ENCODE measurements around the gene ZDHHC9.

ZDHHC9 gene

DNA sequence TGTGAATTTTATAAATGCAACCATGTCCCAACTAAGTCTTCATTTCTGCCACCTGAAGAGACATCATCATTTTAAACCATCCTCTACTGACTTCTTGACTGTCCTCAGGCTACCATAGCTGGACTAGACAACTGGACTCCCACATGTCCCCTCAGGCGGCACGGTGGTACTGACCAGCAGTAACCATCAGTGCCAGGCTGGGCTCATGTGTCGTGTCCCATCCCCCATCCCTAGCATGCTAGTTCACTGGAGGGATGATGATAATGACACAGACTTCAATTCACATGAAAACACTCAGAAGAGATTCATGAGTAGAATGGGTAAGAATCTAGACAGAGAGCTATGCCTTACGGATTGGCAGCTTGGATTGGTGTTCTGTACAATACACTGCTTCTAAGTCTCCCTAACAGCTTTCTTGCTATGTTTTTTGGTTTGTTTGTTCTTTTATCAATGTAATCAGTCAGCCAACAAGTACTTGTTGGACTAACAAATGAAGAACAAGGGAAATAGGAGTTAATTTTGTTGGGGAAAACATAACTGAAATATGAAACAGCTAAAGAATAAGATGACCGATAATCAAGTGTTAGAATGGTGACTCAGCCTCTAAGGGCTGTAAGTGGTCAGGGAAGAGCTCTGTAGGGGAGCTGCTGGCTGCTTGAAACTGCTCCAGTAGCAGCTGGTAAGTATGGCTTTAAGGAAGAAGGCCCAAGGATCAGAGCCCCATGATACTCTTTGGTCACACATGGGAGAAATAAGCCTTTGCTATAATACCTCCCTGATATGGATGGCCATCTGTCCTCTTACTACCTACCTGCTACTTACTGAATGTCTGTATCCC, 10.3 kb downstream of the ZDHHC9 start:
- H2AFZ ChIP-seq (ENCODE audit: low read length) = no peak overlapping the region
- H3K9me2 ChIP-seq (replicated peaks; ENCODE audit: insufficient read depth, low read length) = no peaks in the 10 kb centered on the region
- H3K79me2 ChIP-seq (ENCODE audit: low read length) = no peaks in the 10 kb centered on the region
- no peaks in the 10 kb centered on the region for H3K27me3 ChIP-seq (replicated peaks; ENCODE audit: insufficient read depth, low read length)
- no peaks in the 10 kb centered on the region for H4K20me1 ChIP-seq (ENCODE audit: insufficient read depth, low read length)
- no peaks in the 10 kb centered on the region for H3K9me3 ChIP-seq (replicated peaks; ENCODE audit: insufficient read depth, low read length)
- no peaks in the 10 kb centered on the region for H3F3A ChIP-seq (ENCODE audit: insufficient read depth, low read length)
- H3K4me1 ChIP-seq (ENCODE audit: low read length) = no peaks in the 10 kb centered on the region
- no peak overlapping the region for H3K4me3 ChIP-seq (ENCODE audit: low read length)
- H3K4me2 ChIP-seq (ENCODE audit: low read depth, low read length) = no peak overlapping the region
- no peak for DNase-seq
- TF ChIP-seq EZH2phosphoT487 (IDR thresholded peaks at IDR 0.05; ENCODE audit: low read length) = no peak
- TF ChIP-seq, protein P1, sequence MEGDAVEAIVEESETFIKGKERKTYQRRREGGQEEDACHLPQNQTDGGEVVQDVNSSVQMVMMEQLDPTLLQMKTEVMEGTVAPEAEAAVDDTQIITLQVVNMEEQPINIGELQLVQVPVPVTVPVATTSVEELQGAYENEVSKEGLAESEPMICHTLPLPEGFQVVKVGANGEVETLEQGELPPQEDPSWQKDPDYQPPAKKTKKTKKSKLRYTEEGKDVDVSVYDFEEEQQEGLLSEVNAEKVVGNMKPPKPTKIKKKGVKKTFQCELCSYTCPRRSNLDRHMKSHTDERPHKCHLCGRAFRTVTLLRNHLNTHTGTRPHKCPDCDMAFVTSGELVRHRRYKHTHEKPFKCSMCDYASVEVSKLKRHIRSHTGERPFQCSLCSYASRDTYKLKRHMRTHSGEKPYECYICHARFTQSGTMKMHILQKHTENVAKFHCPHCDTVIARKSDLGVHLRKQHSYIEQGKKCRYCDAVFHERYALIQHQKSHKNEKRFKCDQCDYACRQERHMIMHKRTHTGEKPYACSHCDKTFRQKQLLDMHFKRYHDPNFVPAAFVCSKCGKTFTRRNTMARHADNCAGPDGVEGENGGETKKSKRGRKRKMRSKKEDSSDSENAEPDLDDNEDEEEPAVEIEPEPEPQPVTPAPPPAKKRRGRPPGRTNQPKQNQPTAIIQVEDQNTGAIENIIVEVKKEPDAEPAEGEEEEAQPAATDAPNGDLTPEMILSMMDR (IDR thresholded peaks at IDR 0.05; ENCODE audit: low read length) = no peak
- no peak for TF ChIP-seq EZH2 (optimal IDR thresholded peaks at IDR 0.05; ENCODE audit: low read depth, low read length)
- no peaks in the 10 kb centered on the region for H3K36me3 ChIP-seq (replicated peaks; ENCODE audit: insufficient read depth, low read length)
- H3K27ac ChIP-seq (ENCODE audit: low read length) = no peak overlapping the region
- H3K9ac ChIP-seq (ENCODE audit: low read length) = no peak overlapping the region

DNA sequence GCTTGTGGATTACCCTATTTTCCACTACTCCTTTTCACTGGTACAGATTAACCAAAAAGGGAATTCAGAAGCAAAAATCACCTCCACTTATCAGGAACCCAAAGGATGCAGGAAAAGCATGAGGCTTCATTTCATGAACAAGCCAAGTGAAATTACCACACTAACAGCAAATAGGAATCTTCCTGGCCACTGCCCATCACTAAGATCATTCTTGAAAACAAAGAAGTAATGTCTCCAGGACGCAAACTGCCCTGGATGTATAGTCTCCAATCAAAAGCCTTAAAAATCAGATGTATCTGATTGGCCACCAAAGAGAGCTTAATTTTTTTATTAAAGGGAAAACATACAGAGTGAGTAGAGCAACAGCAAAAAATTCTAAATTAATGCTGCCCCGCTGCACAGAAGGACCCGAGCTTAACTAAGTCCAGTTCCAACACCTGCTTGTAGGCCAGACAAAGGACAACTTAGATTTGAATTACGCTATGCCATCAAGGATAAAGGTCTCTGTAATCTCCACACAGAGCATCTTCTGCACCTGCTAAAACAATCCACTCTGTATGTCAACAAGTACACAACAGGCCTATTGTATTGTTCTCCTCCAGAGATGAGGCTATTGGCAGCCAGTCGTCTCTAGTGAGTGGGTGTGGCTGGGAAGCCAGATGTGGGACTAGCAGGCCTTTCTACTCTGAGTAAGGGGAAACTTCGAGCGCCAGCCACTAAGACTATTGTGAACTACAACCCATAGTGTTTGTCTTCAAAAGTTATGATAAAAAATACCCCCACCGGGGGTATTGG, 12.4 kb downstream of the ZDHHC9 start:
- Histone ChIP-seq H3F3A (ENCODE audit: insufficient read depth, low read length) (0 out of 2 replicates have a peak, but pooled peaks cover 2% of the 10 kb centered on the region), H3K9me3 (replicated peaks; ENCODE audit: insufficient read depth, low read length) (no peaks in the 10 kb centered on the region), H3K27me3 (replicated peaks; ENCODE audit: insufficient read depth, low read length) (no peaks in the 10 kb centered on the region), H3K4me3 (ENCODE audit: low read length) (no peak overlapping the region), H3K27ac (ENCODE audit: low read length) (no peak overlapping the region), H3K4me2 (ENCODE audit: low read depth, low read length) (no peak overlapping the region), H4K20me1 (ENCODE audit: insufficient read depth, low read length) (no peaks in the 10 kb centered on the region), H3K9ac (ENCODE audit: low read length) (no peak overlapping the region), H3K9me2 (replicated peaks; ENCODE audit: insufficient read depth, low read length) (no peaks in the 10 kb centered on the region), H2AFZ (ENCODE audit: low read length) (no peak overlapping the region), H3K36me3 (replicated peaks; ENCODE audit: insufficient read depth, low read length) (no peaks in the 10 kb centered on the region), H3K79me2 (ENCODE audit: low read length) (no peaks in the 10 kb centered on the region), H3K4me1 (ENCODE audit: low read length) (peaks cover 3% of the 10 kb centered on the region)
- no peak for DNase-seq
- TF ChIP-seq EZH2 (optimal IDR thresholded peaks at IDR 0.05; ENCODE audit: low read depth, low read length) (no peak), EZH2phosphoT487 (IDR thresholded peaks at IDR 0.05; ENCODE audit: low read length) (no peak)
- TF ChIP-seq, protein P1 (IDR thresholded peaks at IDR 0.05; ENCODE audit: low read length) = no peak

DNA sequence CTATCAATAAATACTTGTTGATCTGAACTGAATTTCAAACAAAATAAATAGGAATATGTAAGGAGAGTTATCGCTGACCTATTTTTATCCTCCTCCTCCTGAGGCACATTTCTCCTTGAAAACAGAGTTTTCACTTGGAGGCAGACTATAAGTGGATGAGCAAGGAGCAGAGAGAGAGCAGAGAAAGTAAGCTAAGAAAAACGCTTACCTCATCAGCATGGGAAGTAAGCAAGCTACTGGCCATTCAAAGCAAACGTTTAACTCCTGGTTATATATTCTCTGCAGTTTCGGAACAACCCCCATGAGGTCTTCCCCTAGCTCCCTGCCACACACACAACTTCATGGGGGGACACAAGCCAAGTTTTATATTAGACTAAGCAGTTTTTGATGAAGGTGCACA, 13.2 kb downstream of the ZDHHC9 start:
- H3K9me2 ChIP-seq (replicated peaks; ENCODE audit: insufficient read depth, low read length) = no peaks in the 10 kb centered on the region
- H3K4me1 ChIP-seq (ENCODE audit: low read length) = peaks cover 11% of the 10 kb centered on the region

More for the DNA sequence above, 13.2 kb downstream of the ZDHHC9 start:
- Histone ChIP-seq H3K27me3 (replicated peaks; ENCODE audit: insufficient read depth, low read length) (no peaks in the 10 kb centered on the region), H3K79me2 (ENCODE audit: low read length) (no peaks in the 10 kb centered on the region), H3K4me3 (ENCODE audit: low read length) (no peak overlapping the region), H3K9ac (ENCODE audit: low read length) (no peak overlapping the region), H2AFZ (ENCODE audit: low read length) (no peak overlapping the region), H3K27ac (ENCODE audit: low read length) (no peak overlapping the region), H3F3A (ENCODE audit: insufficient read depth, low read length) (peaks cover 9% of the 10 kb centered on the region; the same call in 1 of the 2 replicates), H4K20me1 (ENCODE audit: insufficient read depth, low read length) (no peaks in the 10 kb centered on the region), H3K36me3 (replicated peaks; ENCODE audit: insufficient read depth, low read length) (no peaks in the 10 kb centered on the region), H3K9me3 (replicated peaks; ENCODE audit: insufficient read depth, low read length) (no peaks in the 10 kb centered on the region), H3K4me2 (ENCODE audit: low read depth, low read length) (no peak overlapping the region)
- DNase-seq = no peak
- TF ChIP-seq EZH2phosphoT487 (IDR thresholded peaks at IDR 0.05; ENCODE audit: low read length) = no peak

Data from MM.1S (cell line).